ENCODE results near the gene CALCOCO1. TPM values are rescaled to one million over a fixed set of nuclear protein-coding genes. Genes with fewer than 3 reads are reported as not detected.

The CALCOCO1 gene
- total and polyA plus RNA-seq, 9 of the 15 experiments (the other 6 are each of a cell fraction or from before 2014, with no cell fraction given) = 1.9 to 31.8 (median 11.0) TPM

DNA sequence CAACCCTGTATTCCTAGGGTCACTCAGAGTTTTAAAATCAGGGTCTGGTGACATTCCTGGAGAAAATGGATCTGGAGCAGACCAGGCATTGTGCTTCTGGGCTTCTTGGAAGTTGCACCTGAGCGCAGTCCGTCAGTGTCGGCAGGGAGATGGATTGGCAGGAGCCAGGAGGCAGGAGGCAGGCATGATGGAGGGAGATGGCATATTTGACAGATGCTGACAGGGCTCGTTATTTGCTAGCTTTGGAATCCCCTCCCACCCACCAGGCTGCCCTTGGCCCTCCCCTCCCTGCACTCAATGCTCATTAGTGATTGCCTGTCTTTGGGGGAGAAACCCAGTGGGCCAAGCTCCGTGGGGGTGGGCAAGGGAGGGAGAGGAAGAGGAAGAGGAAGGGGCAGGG is 19.8 kb upstream of the CALCOCO1 start:
- Histone ChIP-seq H3K27ac (ENCODE audit: extremely low read depth, low read depth, low read length) (no peak overlapping the region), H2AFZ (ENCODE audit: low read depth, low read length) (no peak overlapping the region), H3K9me1 (ENCODE audit: control insufficient read depth, insufficient read depth, low read length) (no peaks in the 10 kb centered on the region), H3K27me3 (ENCODE audit: control insufficient read depth in 2 of 2, insufficient read depth in 2 of 2, low read length in 2 of 2) (peaks cover 46 to 89% of the 10 kb centered on the region in 2 experiments), H3K36me3 (ENCODE audit: control insufficient read depth, insufficient read depth, low read length) (no peaks in the 10 kb centered on the region), H3K4me2 (ENCODE audit: insufficient read depth, low read length) (no peak overlapping the region), H3K4me1 (replicated peaks in 1 of 2; ENCODE audit: control insufficient read depth in 2 of 2, insufficient read depth in 2 of 2, low read length in 2 of 2) (peaks cover 0 to 16% of the 10 kb centered on the region in 2 experiments; a peak in 4 of 5 replicates), H3K9ac (ENCODE audit: insufficient read depth in 1 of 2, low read depth in 2 of 2, low read length in 2 of 2) (no peak overlapping the region), H3K4me3 (no peak overlapping the region), H3K79me2 (ENCODE audit: control insufficient read depth, insufficient read depth, low read length) (no peaks in the 10 kb centered on the region), H3K9me3 (replicated peaks; ENCODE audit: control insufficient read depth, insufficient read depth, low read depth, low read length) (no peaks in the 10 kb centered on the region), H4K20me1 (replicated peaks; ENCODE audit: control insufficient read depth, insufficient read depth, low read length) (no peaks in the 10 kb centered on the region; the same call in 1 of the 2 replicates)
- DNase-seq (ENCODE audit: extremely low read depth in 1 of 4, low spot score in 3 of 4) = no peak
- ATAC-seq = no peak; the same call in 2 of the 3 replicates
- CTCF ChIA-PET (ENCODE audit: low intra/inter-chr PET ratio) = interaction anchor here (0.6 to 10.6 kb wide), 5 partner anchors 9 to 204 kb away, joined by 3 to 252 read pairs (median 8); partner anchors contain the start of gene ATP5MC2
- no TSS peak for BruUV-seq (replicated peaks)
- no peak for FAIRE-seq
- intact Hi-C loops (cut with micrococcal nuclease) = loop anchor here (2.0 kb wide), 1 partner anchor 204 kb away; no protein-coding TSS in a partner anchor
- TF ChIP-seq, protein P1, sequence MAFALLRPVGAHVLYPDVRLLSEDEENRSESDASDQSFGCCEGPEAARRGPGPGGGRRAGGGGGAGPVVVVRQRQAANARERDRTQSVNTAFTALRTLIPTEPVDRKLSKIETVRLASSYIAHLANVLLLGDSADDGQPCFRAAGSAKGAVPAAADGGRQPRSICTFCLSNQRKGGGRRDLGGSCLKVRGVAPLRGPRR (CRISPR knock-in tag; IDR thresholded peaks at IDR 0.05) = no peak
- TF ChIP-seq LCOR (CRISPR knock-in tag; IDR thresholded peaks at IDR 0.05) (no peak), RBM39 (optimal IDR thresholded peaks at IDR 0.05; ENCODE audit: low read depth, low read length) (no peak), MEIS2 (IDR thresholded peaks at IDR 0.05; ENCODE audit: partially characterized antibody) (no peak), MEF2A (IDR thresholded peaks at IDR 0.05; ENCODE audit: control insufficient read depth, low read depth, low read length) (no peak), NR3C1 (CRISPR knock-in tag; IDR thresholded peaks at IDR 0.05) (no peak), HMG20B (CRISPR knock-in tag; IDR thresholded peaks at IDR 0.05) (no peak), ZC3H8 (IDR thresholded peaks at IDR 0.05) (no peak), HDAC6 (IDR thresholded peaks at IDR 0.05; ENCODE audit: low read depth, low read length) (no peak), TEAD4 (IDR thresholded peaks at IDR 0.05; ENCODE audit: low read length) (no peak), TEAD4 (CRISPR knock-in tag; IDR thresholded peaks at IDR 0.05; ENCODE audit: borderline replicate concordance) (no peak), BACH1 (tag; IDR thresholded peaks at IDR 0.05) (no peak)
- TF ChIP-seq, protein P2, sequence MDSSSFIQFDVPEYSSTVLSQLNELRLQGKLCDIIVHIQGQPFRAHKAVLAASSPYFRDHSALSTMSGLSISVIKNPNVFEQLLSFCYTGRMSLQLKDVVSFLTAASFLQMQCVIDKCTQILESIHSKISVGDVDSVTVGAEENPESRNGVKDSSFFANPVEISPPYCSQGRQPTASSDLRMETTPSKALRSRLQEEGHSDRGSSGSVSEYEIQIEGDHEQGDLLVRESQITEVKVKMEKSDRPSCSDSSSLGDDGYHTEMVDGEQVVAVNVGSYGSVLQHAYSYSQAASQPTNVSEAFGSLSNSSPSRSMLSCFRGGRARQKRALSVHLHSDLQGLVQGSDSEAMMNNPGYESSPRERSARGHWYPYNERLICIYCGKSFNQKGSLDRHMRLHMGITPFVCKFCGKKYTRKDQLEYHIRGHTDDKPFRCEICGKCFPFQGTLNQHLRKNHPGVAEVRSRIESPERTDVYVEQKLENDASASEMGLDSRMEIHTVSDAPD (CRISPR knock-in tag; IDR thresholded peaks at IDR 0.05) = no peak
- TF ChIP-seq, protein P3, sequence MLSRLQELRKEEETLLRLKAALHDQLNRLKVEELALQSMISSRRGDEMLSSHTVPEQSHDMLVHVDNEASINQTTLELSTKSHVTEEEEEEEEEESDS (CRISPR knock-in tag; IDR thresholded peaks at IDR 0.05) = no peak
- POLR2A ChIA-PET = interaction anchor here (1.1 to 1.8 kb wide), 4 partner anchors 10 to 69 kb away, joined by 3 to 6 read pairs (median 4); no protein-coding TSS in a partner anchor
- 0% methylated on average over 5 of the region's 5 CpGs for WGBS (ENCODE audit: insufficient coverage, low coverage, missing lambda C conversion rate)
- in situ Hi-C loops (cut with MboI) = no loop called here
